ENCODE data around the gene SPATA6L. TPM values are rescaled to one million over a fixed set of nuclear protein-coding genes. Genes with fewer than 3 reads are reported as not detected.

SPATA6L gene
- total and polyA plus RNA-seq, 2 of the 13 experiments (the other 11 are each of a cell fraction or from before 2014, with no cell fraction given), result 1.1 to 1.9 TPM

GRCh38 chr9:4662989-4663792 lies 3.1 kb downstream of the SPATA6L start (continued):
- no peak for TF ChIP-seq ZNF280D (CRISPR knock-in tag; IDR thresholded peaks at IDR 0.05)
- no peak for TF ChIP-seq NCOA1 (CRISPR knock-in tag; IDR thresholded peaks at IDR 0.05)
- TF ChIP-seq PITX1 (CRISPR knock-in tag; IDR thresholded peaks at IDR 0.05), result no peak; the same call in 1 of the 2 replicates
- no peak for TF ChIP-seq SMYD3 (CRISPR knock-in tag; IDR thresholded peaks at IDR 0.05)
- TF ChIP-seq LCORL (IDR thresholded peaks at IDR 0.05), result no peak
- no peak; the same call in 1 of the 2 replicates for TF ChIP-seq LCORL (CRISPR knock-in tag; IDR thresholded peaks at IDR 0.05)
- no peak for TF ChIP-seq RFXANK (CRISPR knock-in tag; IDR thresholded peaks at IDR 0.05)
- TF ChIP-seq ZNF710 (CRISPR knock-in tag; IDR thresholded peaks at IDR 0.05; ENCODE audit: borderline replicate concordance), result no peak
- TF ChIP-seq ZNF331 (CRISPR knock-in tag; IDR thresholded peaks at IDR 0.05), result no peak
- no peak for TF ChIP-seq RCOR2 (CRISPR knock-in tag; IDR thresholded peaks at IDR 0.05)
- no peak for TF ChIP-seq WIZ (CRISPR knock-in tag; IDR thresholded peaks at IDR 0.05)
- TF ChIP-seq ZNF660 (CRISPR knock-in tag; IDR thresholded peaks at IDR 0.05; ENCODE audit: borderline replicate concordance, low read depth), result no peak
- TF ChIP-seq ERF (CRISPR knock-in tag; IDR thresholded peaks at IDR 0.05), result no peak
- TF ChIP-seq NFE2 (CRISPR knock-in tag; IDR thresholded peaks at IDR 0.05), result no peak
- peak; percentile 19; the same call in 1 of the 2 replicates for TF ChIP-seq MED1 (CRISPR knock-in tag; IDR thresholded peaks at IDR 0.05)
- no peak for TF ChIP-seq ZNF777 (CRISPR knock-in tag; IDR thresholded peaks at IDR 0.05)
- no peak for TF ChIP-seq SRSF1 (optimal IDR thresholded peaks at IDR 0.05; ENCODE audit: low read depth, low read length)
- TF ChIP-seq HMGXB4 (CRISPR knock-in tag; IDR thresholded peaks at IDR 0.05; ENCODE audit: borderline replicate concordance in 1 of 2, low read depth in 1 of 2), result no peak; a peak in 1 of 4 replicates
- no peak for TF ChIP-seq MXD3 (CRISPR knock-in tag; IDR thresholded peaks at IDR 0.05)
- no peak for TF ChIP-seq MBD4 (IDR thresholded peaks at IDR 0.05; ENCODE audit: borderline replicate concordance, low read length)
- no peak for TF ChIP-seq ZNF674 (CRISPR knock-in tag; IDR thresholded peaks at IDR 0.05; ENCODE audit: low read depth)
- TF ChIP-seq ZFP82 (CRISPR knock-in tag; IDR thresholded peaks at IDR 0.05; ENCODE audit: borderline replicate concordance), result 0 out of 2 replicates have a peak, but pooled peaks have one; percentile 7

Measured in HepG2 (cell line).